Measurements from ENCODE around the gene NET1.

DNA sequence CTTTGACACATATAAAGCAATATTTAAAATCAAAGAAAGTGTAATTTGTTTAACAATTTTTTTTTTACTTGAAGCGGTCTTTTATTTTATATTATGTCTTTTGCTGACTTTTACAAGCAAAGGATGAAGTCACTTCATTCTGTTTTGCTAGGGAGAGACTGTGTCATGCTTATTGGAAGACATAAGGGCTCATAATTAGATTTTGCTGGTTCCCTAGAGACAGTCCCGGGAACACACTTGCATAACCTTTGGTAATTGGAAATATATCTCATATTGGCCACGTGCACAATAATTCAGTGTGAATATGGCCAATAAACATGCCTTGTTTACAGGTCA, 448 bp upstream of the NET1 start:
- TF ChIP-seq, protein P1, sequence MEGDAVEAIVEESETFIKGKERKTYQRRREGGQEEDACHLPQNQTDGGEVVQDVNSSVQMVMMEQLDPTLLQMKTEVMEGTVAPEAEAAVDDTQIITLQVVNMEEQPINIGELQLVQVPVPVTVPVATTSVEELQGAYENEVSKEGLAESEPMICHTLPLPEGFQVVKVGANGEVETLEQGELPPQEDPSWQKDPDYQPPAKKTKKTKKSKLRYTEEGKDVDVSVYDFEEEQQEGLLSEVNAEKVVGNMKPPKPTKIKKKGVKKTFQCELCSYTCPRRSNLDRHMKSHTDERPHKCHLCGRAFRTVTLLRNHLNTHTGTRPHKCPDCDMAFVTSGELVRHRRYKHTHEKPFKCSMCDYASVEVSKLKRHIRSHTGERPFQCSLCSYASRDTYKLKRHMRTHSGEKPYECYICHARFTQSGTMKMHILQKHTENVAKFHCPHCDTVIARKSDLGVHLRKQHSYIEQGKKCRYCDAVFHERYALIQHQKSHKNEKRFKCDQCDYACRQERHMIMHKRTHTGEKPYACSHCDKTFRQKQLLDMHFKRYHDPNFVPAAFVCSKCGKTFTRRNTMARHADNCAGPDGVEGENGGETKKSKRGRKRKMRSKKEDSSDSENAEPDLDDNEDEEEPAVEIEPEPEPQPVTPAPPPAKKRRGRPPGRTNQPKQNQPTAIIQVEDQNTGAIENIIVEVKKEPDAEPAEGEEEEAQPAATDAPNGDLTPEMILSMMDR (IDR thresholded peaks at IDR 0.05) = no peak
- TF ChIP-seq POLR2A (IDR thresholded peaks at IDR 0.05) = no peak
